Measurements from ENCODE around the gene KIAA0040.
A peak's percentile ranks its signal among the peaks of the same experiment; 100 is the strongest.

Gene KIAA0040

GRCh38 chr1:175169286-175170018 lies 23.1 kb downstream of the KIAA0040 start:
- DNase-seq: peak; percentile 19

- no peak for DNase-seq
Observed at GRCh38 chr1:175168782-175169181, 23.8 kb downstream of the KIAA0040 start.

- DNase-seq: no peak
Observed at GRCh38 chr1:175167861-175168260, 24.7 kb downstream of the KIAA0040 start.

- DNase-seq: no peak
Observed at GRCh38 chr1:175166746-175167145, 25.8 kb downstream of the KIAA0040 start.

GRCh38 chr1:175164751-175165150 lies 27.8 kb downstream of the KIAA0040 start:
- DNase-seq: no peak

GRCh38 chr1:175163702-175164101 lies 28.9 kb downstream of the KIAA0040 start:
- no peak for DNase-seq

GRCh38 chr1:175162955-175163354 lies 29.6 kb downstream of the KIAA0040 start:
- no peak for DNase-seq

GRCh38 chr1:175158170-175158591 lies 34.4 kb downstream of the KIAA0040 start:
- DNase-seq: no peak

GRCh38 chr1:175157200-175157599 lies 35.4 kb downstream of the KIAA0040 start:
- DNase-seq: no peak

GRCh38 chr1:175155936-175156335 lies 36.6 kb downstream of the KIAA0040 start:
- DNase-seq: no peak

- DNase-seq: no peak
Observed at GRCh38 chr1:175155473-175155856, 37.1 kb downstream of the KIAA0040 start.

GRCh38 chr1:175154629-175155472 lies 37.7 kb downstream of the KIAA0040 start:
- DNase-seq: peak; percentile 64

GRCh38 chr1:175152006-175152652 lies 40.4 kb downstream of the KIAA0040 start:
- peak; percentile 54 for DNase-seq

GRCh38 chr1:175150596-175151319 lies 41.8 kb downstream of the KIAA0040 start:
- DNase-seq: no peak

GRCh38 chr1:175148068-175148467 lies 44.5 kb downstream of the KIAA0040 start:
- no peak for DNase-seq

GRCh38 chr1:175147569-175147968 lies 45.0 kb downstream of the KIAA0040 start:
- DNase-seq: no peak

GRCh38 chr1:175146529-175147213 lies 45.9 kb downstream of the KIAA0040 start:
- DNase-seq: peak; percentile 64

- DNase-seq: no peak
Observed at GRCh38 chr1:175145899-175146528, 46.6 kb downstream of the KIAA0040 start.

GRCh38 chr1:175138579-175138978 lies 54.0 kb downstream of the KIAA0040 start:
- no peak for DNase-seq

GRCh38 chr1:175137369-175137768 lies 55.2 kb downstream of the KIAA0040 start:
- DNase-seq: no peak

- DNase-seq: no peak
Observed at GRCh38 chr1:175136246-175136645, 56.3 kb downstream of the KIAA0040 start.

- DNase-seq: no peak
Observed at GRCh38 chr1:175134500-175134899, 58.1 kb downstream of the KIAA0040 start.

All from NCI-H345 (cell line).